Measurements from ENCODE around the gene FAM171A2.
"Not testable (repeated sequence)": the region's sequence is repeated elsewhere in the genome, so short reads cannot be mapped to it uniquely, and the experiment has no call there.

The FAM171A2 gene

DNA sequence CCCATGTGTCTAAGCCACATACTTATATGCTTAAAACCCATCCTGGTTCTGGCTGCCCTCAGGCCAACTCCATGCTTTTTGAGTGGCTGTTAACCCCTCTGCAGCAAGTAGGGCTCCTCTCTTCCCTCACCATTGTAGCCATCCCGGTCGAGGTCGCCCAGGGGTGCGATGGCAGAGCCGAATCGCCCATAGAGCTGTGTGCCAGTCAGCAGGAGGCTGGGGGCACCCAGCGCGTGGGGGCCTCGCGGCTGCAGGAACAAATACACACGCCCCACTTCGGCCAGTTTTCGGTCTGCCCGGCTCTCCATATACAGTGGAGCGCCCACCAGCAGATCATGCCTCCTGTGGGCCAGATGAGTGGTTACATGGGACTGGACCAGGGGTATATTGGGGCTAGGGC is 19.7 kb upstream of the FAM171A2 start:
- peak; percentile 54 for DNase-seq

DNA sequence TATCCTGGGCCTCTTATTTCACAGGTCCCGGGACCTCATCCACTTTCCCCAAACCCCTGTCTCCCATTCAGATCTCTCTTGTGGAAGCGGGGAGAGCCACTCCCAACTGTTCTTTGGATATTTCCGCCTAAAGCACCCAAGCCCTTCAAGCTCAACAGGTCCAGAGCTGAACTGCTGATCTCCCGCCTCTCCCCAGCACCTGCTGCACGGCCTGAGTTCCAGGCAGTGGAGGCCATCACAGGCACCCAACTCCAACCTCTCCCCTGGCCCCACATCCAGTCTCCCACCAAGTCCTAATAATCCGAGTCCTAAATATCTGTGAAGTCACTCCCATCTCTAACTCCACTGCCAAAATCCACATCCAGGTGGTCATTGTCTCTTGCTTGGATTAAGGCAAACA is 19.3 kb upstream of the FAM171A2 start:
- peak; percentile 44 for DNase-seq

DNA sequence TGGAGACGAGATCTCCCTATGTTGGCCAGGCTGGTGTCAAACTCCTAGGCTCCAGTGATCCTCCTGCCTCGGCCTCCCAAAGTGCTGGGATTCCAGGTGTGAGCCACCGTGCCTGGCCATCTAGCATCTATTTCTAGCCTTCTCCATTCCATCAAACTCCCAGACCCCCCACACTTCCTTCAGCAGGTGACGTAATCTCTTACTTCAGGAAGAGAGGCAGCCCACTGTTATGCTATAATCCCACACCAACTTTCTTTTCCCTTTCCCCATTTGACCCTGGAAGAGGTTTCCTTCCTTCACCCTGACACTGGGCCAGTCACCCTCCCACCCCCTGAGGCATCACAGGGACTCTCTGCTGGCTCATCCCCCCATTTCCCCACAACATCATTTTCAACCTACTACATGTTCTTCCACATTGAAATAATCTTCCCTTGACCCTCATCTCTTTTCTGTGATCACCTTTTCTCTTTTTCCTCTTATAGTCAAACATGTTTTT is 18.2 kb upstream of the FAM171A2 start:
- DNase-seq: no peak

GRCh38 chr17:44380767-44381166 is 17.1 kb upstream of the FAM171A2 start:
- no peak for DNase-seq

DNA sequence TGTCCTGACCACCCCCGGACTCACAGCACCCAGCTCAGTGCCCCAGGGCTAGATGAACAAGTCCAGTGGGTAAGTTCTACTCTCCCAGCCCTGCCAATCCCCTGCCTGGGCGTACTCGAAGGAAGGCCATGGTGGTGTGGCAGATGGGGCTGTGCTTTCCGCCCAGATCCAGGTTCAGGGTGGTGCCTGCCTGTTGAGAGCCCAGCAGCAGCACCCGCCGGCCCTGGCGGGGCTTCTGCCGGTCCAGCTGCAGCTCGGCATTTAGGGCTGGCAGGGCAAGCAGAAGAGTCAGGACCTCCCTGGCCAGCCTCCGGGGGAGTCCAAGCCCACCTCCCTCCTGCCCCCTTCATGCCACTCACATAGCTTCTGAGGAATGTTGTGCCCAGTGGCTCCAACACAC is 16.2 kb upstream of the FAM171A2 start:
- DNase-seq: no peak

GRCh38 chr17:44378171-44378705 is 14.6 kb upstream of the FAM171A2 start:
- no peak for DNase-seq

DNA sequence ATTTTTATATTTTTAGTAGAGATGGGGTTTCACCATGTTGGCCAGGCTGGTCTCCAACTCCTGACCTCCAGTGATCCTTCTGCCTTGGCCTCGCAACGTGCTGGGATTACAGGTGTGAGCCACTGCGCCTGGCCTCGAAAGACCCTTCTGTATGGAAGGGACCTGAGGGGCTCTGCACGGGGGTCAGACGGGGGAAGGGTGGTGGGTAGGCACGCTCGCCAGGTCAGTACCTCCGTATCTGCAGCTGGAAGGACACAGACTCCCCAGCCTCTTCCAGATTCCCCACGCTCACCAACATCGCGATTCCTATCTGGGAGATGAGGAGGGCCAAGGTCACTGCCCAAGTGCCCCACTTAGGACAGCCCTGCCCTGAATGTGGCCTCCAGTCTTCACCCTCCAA is 13.1 kb upstream of the FAM171A2 start:
- DNase-seq: no peak

GRCh38 chr17:44376124-44376523 is 12.5 kb upstream of the FAM171A2 start:
- DNase-seq: no peak

GRCh38 chr17:44375196-44376017 is 11.8 kb upstream of the FAM171A2 start:
- DNase-seq: no peak

- DNase-seq: no peak
These were observed 10.9 kb upstream of the FAM171A2 start for GRCh38 chr17:44374306-44375195.

- DNase-seq: no peak
These were observed 8.4 kb upstream of the FAM171A2 start for GRCh38 chr17:44372036-44372435.

DNA sequence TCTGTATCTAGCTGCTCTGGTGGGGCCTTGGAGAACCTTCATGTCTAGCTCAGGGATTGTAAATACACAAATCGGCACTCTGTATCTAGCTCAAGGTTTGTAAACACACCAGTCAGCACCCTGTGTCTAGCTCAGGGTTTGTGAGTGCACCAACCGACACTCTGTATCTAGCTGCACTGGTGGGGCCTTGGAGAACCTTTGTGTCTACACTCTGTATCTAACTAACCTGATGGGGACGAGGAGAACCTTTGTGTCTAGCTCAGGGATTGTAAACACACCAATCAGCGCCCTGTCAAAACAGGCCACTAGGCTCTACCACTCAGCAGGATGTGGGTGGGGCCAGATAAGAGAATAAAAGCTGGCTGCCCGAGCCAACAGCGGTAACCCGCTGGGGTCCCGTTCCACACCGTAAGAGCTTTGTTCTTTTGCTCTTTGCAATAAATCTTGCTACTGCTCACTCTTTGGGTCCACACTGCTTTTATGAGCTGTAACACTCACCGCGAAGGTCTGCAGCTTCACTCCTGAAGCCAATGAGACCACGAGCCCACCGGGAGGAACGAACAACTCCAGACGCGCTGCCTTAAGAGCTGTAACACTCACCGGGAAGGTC is 5.9 kb upstream of the FAM171A2 start:
- DNase-seq: not testable (repeated sequence)

DNA sequence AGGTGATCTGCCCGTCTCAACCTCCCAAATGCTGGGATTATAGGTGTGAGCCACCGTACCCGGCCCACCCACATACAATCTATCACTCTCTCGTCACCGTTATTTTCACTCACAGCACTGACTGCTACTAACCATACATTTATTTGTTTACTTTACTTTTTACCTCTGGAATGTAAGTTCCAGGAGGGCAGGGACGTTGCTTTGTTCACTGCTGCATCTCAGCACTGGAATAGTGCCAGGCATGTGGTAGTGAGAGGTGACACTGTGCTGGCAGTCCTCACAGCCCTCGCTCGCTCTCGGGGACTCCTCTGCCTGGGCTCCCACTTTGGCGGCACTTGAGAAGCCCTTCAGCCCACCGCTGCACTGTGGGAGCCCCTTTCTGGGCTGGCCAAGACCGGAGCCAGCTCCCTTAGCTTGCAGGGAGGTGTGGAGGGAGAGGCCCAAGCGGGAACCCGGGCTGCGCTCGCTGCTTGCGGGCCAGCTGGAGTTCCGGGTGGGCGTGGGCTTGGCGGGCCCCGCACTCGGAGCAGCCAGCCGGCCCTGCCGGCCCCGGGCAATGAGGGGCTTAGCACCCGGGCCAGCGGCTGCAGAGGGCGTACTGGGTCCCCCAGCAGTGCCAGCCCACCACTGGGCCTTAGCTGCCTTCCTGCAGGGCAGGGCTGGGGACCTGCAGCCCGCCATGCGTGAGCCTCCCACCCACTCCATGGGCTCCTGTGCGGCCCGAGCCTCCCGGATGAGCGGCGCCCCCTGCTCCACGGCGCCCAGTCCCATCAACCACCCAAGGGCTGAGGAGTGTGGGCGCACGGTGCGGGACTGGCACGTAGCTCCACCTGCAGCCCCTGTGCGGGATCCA is 5.0 kb upstream of the FAM171A2 start:
- not testable (repeated sequence) for DNase-seq

DNA sequence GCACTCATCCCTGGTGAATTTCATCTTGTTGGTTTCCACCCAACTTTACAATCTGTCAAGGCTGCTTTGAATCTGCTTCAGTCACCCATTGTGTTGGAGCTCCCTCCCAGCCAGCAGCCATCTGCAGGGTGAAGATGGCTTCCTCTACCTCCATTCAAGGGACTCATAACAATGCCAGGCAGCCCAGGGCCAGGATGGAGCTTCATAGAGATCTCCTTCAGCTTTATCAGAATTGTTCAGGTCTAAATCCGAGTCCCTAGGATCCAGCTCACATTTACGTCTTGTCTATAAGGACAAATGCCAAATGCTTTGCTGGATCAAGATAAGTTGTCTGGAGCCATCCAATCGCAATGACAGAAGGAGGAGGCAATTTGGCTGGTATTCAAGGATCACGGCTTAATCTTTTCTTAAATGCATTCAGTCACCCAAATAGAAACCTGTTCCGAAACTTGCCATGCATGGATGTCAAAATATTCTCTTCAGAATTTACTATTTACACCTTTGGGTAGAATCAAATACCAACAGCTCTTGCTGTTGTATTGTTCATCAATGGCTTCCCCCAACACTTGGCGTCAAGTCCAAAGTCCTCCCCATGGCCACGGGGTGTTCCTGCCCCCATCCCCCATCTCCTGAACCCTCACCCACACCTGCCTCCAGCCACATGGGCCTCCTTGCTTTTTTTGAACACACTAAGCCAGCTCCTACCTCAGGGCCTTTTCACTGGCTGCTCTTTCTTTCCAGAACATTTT is 3.8 kb upstream of the FAM171A2 start:
- no peak for DNase-seq

- DNase-seq: not testable (repeated sequence)
These were observed 1.4 kb upstream of the FAM171A2 start for GRCh38 chr17:44365051-44365450.

GRCh38 chr17:44362949-44363612 is 572 bp downstream of the FAM171A2 start:
- no peak for DNase-seq

DNA sequence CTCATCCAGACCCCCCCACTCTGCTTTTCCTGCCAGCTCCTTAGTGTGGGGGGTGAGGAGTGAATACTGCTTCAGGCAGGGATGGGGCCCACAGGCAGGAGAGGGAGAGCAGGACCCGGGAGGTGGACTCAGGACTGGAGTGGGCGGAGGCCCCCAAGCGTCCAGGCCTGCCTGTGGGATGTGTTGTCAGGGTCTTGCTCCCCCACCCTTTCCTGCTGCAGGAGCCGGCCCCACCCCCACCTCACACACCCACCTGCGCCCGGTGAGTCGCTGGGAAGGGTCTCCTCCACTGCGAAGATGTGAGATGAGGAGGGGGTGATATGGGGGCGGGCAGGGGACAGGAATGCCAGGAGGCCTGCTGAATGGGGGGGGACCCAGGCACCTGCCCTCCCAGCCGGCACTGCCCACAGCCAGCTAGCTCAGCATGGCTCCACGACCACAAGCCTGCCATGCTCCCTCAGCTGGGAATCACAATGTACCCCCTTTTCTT is 1.1 kb downstream of the FAM171A2 start:
- no peak for DNase-seq

DNA sequence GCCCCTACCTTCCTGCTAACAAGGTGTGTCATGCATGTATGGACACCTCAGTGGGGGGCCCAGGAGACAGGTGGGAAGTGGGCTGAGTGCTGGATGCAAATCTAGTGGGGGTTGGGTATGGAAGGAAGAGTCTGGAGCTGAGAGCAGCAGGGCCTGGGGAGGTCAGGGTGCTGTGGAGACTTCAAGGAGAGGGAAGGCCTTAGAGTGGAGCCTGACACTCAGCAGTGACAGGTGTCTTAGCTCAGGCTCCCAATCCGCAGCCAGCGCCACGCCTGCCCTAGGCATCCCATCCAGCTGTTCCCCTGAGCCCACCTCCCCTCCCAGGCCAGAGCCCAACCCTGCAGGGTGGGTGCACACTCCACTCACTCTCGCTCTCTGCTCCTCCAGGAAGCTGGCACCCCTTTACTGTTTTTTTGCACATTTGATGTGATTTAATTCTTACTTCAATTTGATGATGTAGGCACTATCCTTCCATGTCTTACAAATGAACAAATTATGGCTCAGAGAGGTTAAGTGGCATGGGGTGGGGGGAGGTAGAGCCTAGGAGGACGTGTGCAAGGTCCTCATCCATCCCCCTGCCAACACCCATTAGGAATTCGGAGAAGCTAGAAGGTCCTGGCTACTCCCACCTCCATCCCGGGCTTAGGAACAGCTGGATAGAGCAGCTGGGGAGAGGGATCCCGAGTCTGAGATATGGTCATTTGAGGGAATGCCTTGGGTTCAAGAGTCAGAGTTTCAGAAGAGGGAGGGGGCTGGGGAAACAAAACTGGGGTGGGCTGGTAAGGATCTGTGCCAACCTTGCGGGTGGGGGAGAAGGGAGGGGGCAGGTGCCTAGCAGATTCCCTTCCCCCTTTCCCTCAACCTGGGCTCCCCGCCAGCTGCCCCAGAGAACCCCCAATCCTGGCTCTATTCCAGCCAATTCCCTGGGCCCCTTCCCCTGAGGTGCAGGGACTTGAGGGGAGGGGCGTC is 2.1 kb downstream of the FAM171A2 start:
- no peak for DNase-seq

GRCh38 chr17:44360826-44361225 is 2.8 kb downstream of the FAM171A2 start:
- DNase-seq: no peak
